ENCODE measurements around the gene EPC2.

Gene EPC2

GRCh38 chr2:148607566-148607965 is 37.0 kb upstream of the EPC2 start:
- CTCF ChIA-PET, result interaction anchor here (0.8 to 1.4 kb wide), 2 partner anchors 24 to 39 kb away, joined by 3 to 4 read pairs; no protein-coding TSS in a partner anchor
- POLR2A ChIA-PET, result no interaction called here
- H3K36me3 ChIP-seq (ENCODE audit: control insufficient read depth in 4 of 4, insufficient read depth in 4 of 4, low read length in 3 of 4), result no peaks in the 10 kb centered on the region
- no peaks in the 10 kb centered on the region for H3K4me1 ChIP-seq (ENCODE audit: control extremely low read depth in 1 of 4, control insufficient read depth in 4 of 4, insufficient read depth in 4 of 4, low read length in 3 of 4)
- no peaks in the 10 kb centered on the region for H3K27me3 ChIP-seq (replicated peaks in 2 of 5; ENCODE audit: control insufficient read depth in 4 of 5, insufficient read depth in 5 of 5, low read length in 4 of 5)
- no peak for DNase-seq
- WGBS (ENCODE audit: insufficient coverage), result 100% methylated on average over 1 of the region's 4 CpGs
- H3K27ac ChIP-seq (ENCODE audit: insufficient read depth in 1 of 2, low read depth in 1 of 2, low read length in 2 of 2, poor library complexity in 1 of 2, severe bottlenecking in 2 of 2), result no peak overlapping the region
- H3K4me3 ChIP-seq (ENCODE audit: control insufficient read depth in 1 of 7, extremely low read depth in 1 of 7, insufficient read depth in 4 of 7, low read depth in 2 of 7, low read length in 6 of 7), result no peak overlapping the region
- H3K9me3 ChIP-seq (ENCODE audit: control extremely low read depth in 1 of 5, control insufficient read depth in 4 of 5, insufficient read depth in 2 of 5, low read depth in 1 of 5, low read length in 4 of 5), result peaks cover 0 to 11% (median 2%) of the 10 kb centered on the region in 5 experiments

GRCh38 chr2:148613231-148614013 is 31.1 kb upstream of the EPC2 start:
- Histone ChIP-seq H3K9me3 (ENCODE audit: control extremely low read depth in 1 of 5, control insufficient read depth in 4 of 5, insufficient read depth in 2 of 5, low read depth in 1 of 5, low read length in 4 of 5) (no peaks in the 10 kb centered on the region), H3K27ac (ENCODE audit: insufficient read depth in 1 of 2, low read depth in 1 of 2, low read length in 2 of 2, poor library complexity in 1 of 2, severe bottlenecking in 2 of 2) (no peak overlapping the region), H3K4me1 (ENCODE audit: control extremely low read depth in 1 of 4, control insufficient read depth in 4 of 4, insufficient read depth in 4 of 4, low read length in 3 of 4) (peaks cover 2 to 25% (median 13%) of the 10 kb centered on the region in 4 experiments), H3K36me3 (ENCODE audit: control insufficient read depth in 4 of 4, insufficient read depth in 4 of 4, low read length in 3 of 4) (no peaks in the 10 kb centered on the region), H3K27me3 (replicated peaks in 2 of 5; ENCODE audit: control insufficient read depth in 4 of 5, insufficient read depth in 5 of 5, low read length in 4 of 5) (no peaks in the 10 kb centered on the region), H3K4me3 (ENCODE audit: control insufficient read depth in 1 of 7, extremely low read depth in 1 of 7, insufficient read depth in 4 of 7, low read depth in 2 of 7, low read length in 6 of 7) (no peak overlapping the region)
- CTCF ChIA-PET, result interaction anchor here (1.1 kb wide), 2 partner anchors 69 to 79 kb away, joined by 3 read pairs; no protein-coding TSS in a partner anchor
- 97% methylated on average over 6 of the region's 7 CpGs for WGBS (ENCODE audit: insufficient coverage)
- POLR2A ChIA-PET, result no interaction called here
- no peak for DNase-seq

- no peak for DNase-seq
- ChIA-PET POLR2A (interaction anchor here (1.4 kb wide), 1 partner anchor 30 kb away, joined by 3 read pairs; the partner anchor contains the start of gene EPC2), CTCF (interaction anchor here (1.0 to 1.5 kb wide), 3 partner anchors 30 to 105 kb away, joined by 3 to 5 read pairs (median 3); no protein-coding TSS in a partner anchor)
- Histone ChIP-seq H3K27ac (ENCODE audit: insufficient read depth in 1 of 2, low read depth in 1 of 2, low read length in 2 of 2, poor library complexity in 1 of 2, severe bottlenecking in 2 of 2) (peak overlapping the region in 1 of 2 experiments; percentile 76), H3K27me3 (replicated peaks in 2 of 5; ENCODE audit: control insufficient read depth in 4 of 5, insufficient read depth in 5 of 5, low read length in 4 of 5) (no peaks in the 10 kb centered on the region), H3K36me3 (ENCODE audit: control insufficient read depth in 4 of 4, insufficient read depth in 4 of 4, low read length in 3 of 4) (no peaks in the 10 kb centered on the region), H3K9me3 (ENCODE audit: control extremely low read depth in 1 of 5, control insufficient read depth in 4 of 5, insufficient read depth in 2 of 5, low read depth in 1 of 5, low read length in 4 of 5) (no peaks in the 10 kb centered on the region), H3K4me3 (ENCODE audit: control insufficient read depth in 1 of 7, extremely low read depth in 1 of 7, insufficient read depth in 4 of 7, low read depth in 2 of 7, low read length in 6 of 7) (no peak overlapping the region), H3K4me1 (ENCODE audit: control extremely low read depth in 1 of 4, control insufficient read depth in 4 of 4, insufficient read depth in 4 of 4, low read length in 3 of 4) (peaks cover 2 to 25% (median 13%) of the 10 kb centered on the region in 4 experiments)
Measured at GRCh38 chr2:148614014-148614321, 30.6 kb upstream of the EPC2 start.

GRCh38 chr2:148614322-148615049 is 30.1 kb upstream of the EPC2 start:
- Histone ChIP-seq H3K9me3 (ENCODE audit: control extremely low read depth in 1 of 5, control insufficient read depth in 4 of 5, insufficient read depth in 2 of 5, low read depth in 1 of 5, low read length in 4 of 5) (no peaks in the 10 kb centered on the region), H3K36me3 (ENCODE audit: control insufficient read depth in 4 of 4, insufficient read depth in 4 of 4, low read length in 3 of 4) (no peaks in the 10 kb centered on the region), H3K4me1 (ENCODE audit: control extremely low read depth in 1 of 4, control insufficient read depth in 4 of 4, insufficient read depth in 4 of 4, low read length in 3 of 4) (peaks cover 2 to 25% (median 13%) of the 10 kb centered on the region in 4 experiments), H3K27me3 (replicated peaks in 2 of 5; ENCODE audit: control insufficient read depth in 4 of 5, insufficient read depth in 5 of 5, low read length in 4 of 5) (no peaks in the 10 kb centered on the region), H3K27ac (ENCODE audit: insufficient read depth in 1 of 2, low read depth in 1 of 2, low read length in 2 of 2, poor library complexity in 1 of 2, severe bottlenecking in 2 of 2) (peak overlapping the region in 1 of 2 experiments; percentile 76), H3K4me3 (ENCODE audit: control insufficient read depth in 1 of 7, extremely low read depth in 1 of 7, insufficient read depth in 4 of 7, low read depth in 2 of 7, low read length in 6 of 7) (peak overlapping the region in 1 of 7 experiments; percentile 33)
- DNase-seq, result peak; percentile 32 to 81 (median 77)
- POLR2A ChIA-PET, result interaction anchor here (1.4 kb wide), 1 partner anchor 30 kb away, joined by 3 read pairs; the partner anchor contains the start of gene EPC2
- CTCF ChIA-PET, result interaction anchor here (0.9 to 1.5 kb wide), 5 partner anchors 10 to 105 kb away, joined by 3 to 5 read pairs (median 4); no protein-coding TSS in a partner anchor
- 24% methylated on average over 4 of the region's 6 CpGs for WGBS (ENCODE audit: insufficient coverage)

GRCh38 chr2:148615381-148615841 is 29.1 kb upstream of the EPC2 start:
- DNase-seq, result no peak
- 100% methylated on average over 3 of the region's 3 CpGs for WGBS (ENCODE audit: insufficient coverage)

GRCh38 chr2:148616662-148617061 is 27.9 kb upstream of the EPC2 start:
- ChIA-PET CTCF (interaction anchor here (0.7 kb wide), 1 partner anchor 14 kb away, joined by 3 read pairs; no protein-coding TSS in a partner anchor), POLR2A (no interaction called here)
- no peaks in the 10 kb centered on the region for H3K36me3 ChIP-seq (ENCODE audit: control insufficient read depth in 4 of 4, insufficient read depth in 4 of 4, low read length in 3 of 4)
- H3K9me3 ChIP-seq (ENCODE audit: control extremely low read depth in 1 of 5, control insufficient read depth in 4 of 5, insufficient read depth in 2 of 5, low read depth in 1 of 5, low read length in 4 of 5), result no peaks in the 10 kb centered on the region
- H3K4me3 ChIP-seq (ENCODE audit: control insufficient read depth in 1 of 7, extremely low read depth in 1 of 7, insufficient read depth in 4 of 7, low read depth in 2 of 7, low read length in 6 of 7), result no peak overlapping the region
- peaks cover 2 to 27% (median 13%) of the 10 kb centered on the region in 4 experiments for H3K4me1 ChIP-seq (ENCODE audit: control extremely low read depth in 1 of 4, control insufficient read depth in 4 of 4, insufficient read depth in 4 of 4, low read length in 3 of 4)
- no peak overlapping the region for H3K27ac ChIP-seq (ENCODE audit: insufficient read depth in 1 of 2, low read depth in 1 of 2, low read length in 2 of 2, poor library complexity in 1 of 2, severe bottlenecking in 2 of 2)
- no peaks in the 10 kb centered on the region for H3K27me3 ChIP-seq (replicated peaks in 2 of 5; ENCODE audit: control insufficient read depth in 4 of 5, insufficient read depth in 5 of 5, low read length in 4 of 5)
- DNase-seq, result no peak

More at GRCh38 chr2:148615381-148615841, 29.1 kb upstream of the EPC2 start:
- Histone ChIP-seq H3K4me3 (ENCODE audit: control insufficient read depth in 1 of 7, extremely low read depth in 1 of 7, insufficient read depth in 4 of 7, low read depth in 2 of 7, low read length in 6 of 7) (no peak overlapping the region), H3K9me3 (ENCODE audit: control extremely low read depth in 1 of 5, control insufficient read depth in 4 of 5, insufficient read depth in 2 of 5, low read depth in 1 of 5, low read length in 4 of 5) (no peaks in the 10 kb centered on the region), H3K27ac (ENCODE audit: insufficient read depth in 1 of 2, low read depth in 1 of 2, low read length in 2 of 2, poor library complexity in 1 of 2, severe bottlenecking in 2 of 2) (no peak overlapping the region), H3K4me1 (ENCODE audit: control extremely low read depth in 1 of 4, control insufficient read depth in 4 of 4, insufficient read depth in 4 of 4, low read length in 3 of 4) (peaks cover 2 to 27% (median 13%) of the 10 kb centered on the region in 4 experiments), H3K36me3 (ENCODE audit: control insufficient read depth in 4 of 4, insufficient read depth in 4 of 4, low read length in 3 of 4) (no peaks in the 10 kb centered on the region), H3K27me3 (replicated peaks in 2 of 5; ENCODE audit: control insufficient read depth in 4 of 5, insufficient read depth in 5 of 5, low read length in 4 of 5) (no peaks in the 10 kb centered on the region)
- POLR2A ChIA-PET, result interaction anchor here (0.6 to 1.4 kb wide), 2 partner anchors 29 to 93 kb away, joined by 3 read pairs; partner anchors contain the start of gene EPC2
- CTCF ChIA-PET, result interaction anchor here (0.9 to 1.6 kb wide), 5 partner anchors 9 to 625 kb away, joined by 3 to 5 read pairs (median 4); no protein-coding TSS in a partner anchor

All from common myeloid progenitor, CD34-positive (primary cell).